ENCODE measurements around the gene FOXP2. TPM values are rescaled to one million over a fixed set of nuclear protein-coding genes. Genes with fewer than 3 reads are reported as not detected.

Gene FOXP2
- total RNA-seq, 1 donor from 2014 or later: 0.02 TPM

DNA sequence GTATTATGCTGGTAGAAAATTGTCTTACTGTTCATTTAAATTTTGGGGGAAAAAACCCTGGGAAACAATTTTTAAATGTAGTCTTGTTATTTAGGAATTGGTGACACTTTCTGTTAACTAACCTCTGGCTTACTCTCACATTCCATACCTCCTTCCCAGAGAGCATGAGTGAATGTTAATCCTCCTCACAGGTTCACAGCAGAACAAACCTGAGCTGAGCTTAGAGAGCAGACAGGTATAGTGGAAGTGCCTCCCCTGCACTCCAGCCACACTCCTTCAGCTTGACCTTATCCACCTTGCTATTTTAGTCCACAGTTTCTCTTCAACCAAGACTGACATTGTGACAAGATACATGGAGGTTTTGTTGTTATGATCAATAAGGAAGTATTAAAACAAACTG is 235.9 kb downstream of the FOXP2 start:
- H3K4me1 Mint-ChIP-seq: no peaks in the 10 kb centered on the region

DNA sequence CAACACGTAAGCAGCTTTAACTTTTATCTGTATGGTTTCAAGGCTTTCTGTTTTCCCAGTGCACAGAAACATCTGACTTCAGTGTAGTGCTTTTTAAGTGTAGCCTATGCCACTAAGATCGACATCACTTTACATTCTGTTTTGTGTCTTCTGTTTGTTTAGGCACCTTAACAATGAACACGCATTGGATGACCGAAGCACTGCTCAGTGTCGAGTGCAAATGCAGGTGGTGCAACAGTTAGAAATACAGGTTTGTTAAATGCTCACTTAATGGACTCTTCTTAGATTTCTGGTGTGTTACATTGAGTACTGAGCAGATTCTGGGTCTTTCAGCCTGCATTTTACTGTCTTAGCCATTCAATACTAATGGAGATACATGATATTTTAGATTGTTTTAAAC is 237.4 kb downstream of the FOXP2 start:
- Mint-ChIP-seq H3K4me1 (no peaks in the 10 kb centered on the region), H3K36me3 (ENCODE audit: low read depth) (no peaks in the 10 kb centered on the region), H3K27me3 (peaks cover 7% of the 10 kb centered on the region)

More for the DNA sequence above, 235.9 kb downstream of the FOXP2 start:
- no peak for DNase-seq
- Mint-ChIP-seq H3K27ac (no peak overlapping the region), H3K27me3 (peaks cover 5% of the 10 kb centered on the region), H3K9me3 (no peaks in the 10 kb centered on the region), H3K4me3 (no peak overlapping the region), H3K36me3 (ENCODE audit: low read depth) (no peaks in the 10 kb centered on the region)
- intact Hi-C loops (cut with micrococcal nuclease): no loop called here

DNA sequence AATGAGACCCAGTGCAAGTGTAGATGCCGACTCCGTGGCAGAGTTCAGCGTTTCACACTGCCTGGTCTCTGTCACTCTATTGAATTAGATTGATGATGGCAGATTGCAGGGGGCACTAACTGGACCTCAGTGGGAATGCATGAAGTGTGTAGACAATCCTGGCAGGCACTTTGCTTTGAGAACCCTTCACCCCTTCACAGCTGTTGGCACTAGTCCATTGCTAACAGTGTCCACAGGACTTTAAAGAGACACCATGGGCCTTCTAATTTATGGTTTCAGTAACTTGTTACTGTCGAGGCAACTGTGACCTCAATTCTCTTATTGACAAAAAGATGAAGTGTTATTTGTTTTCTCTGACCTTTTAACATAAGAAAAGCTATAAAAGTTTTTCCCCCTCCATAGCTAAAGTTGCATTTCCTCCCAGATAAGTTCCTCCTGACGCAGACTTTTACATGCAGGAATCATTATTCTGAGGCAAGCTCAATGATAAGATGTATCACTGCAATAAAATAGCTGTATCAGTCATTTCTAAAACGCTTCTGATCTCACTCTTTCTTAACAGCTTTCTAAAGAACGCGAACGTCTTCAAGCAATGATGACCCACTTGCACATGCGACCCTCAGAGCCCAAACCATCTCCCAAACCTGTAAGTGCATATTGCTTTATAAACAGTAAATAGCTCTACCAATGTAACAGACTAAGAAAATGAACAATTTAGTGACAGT is 238.9 kb downstream of the FOXP2 start:
- Mint-ChIP-seq H3K36me3 (ENCODE audit: low read depth) (no peaks in the 10 kb centered on the region), H3K4me1 (no peaks in the 10 kb centered on the region), H3K27ac (no peak overlapping the region), H3K27me3 (peaks cover 9% of the 10 kb centered on the region), H3K4me3 (no peak overlapping the region), H3K9me3 (no peaks in the 10 kb centered on the region)
- intact Hi-C loops (cut with micrococcal nuclease): no loop called here
- no peak for DNase-seq

More for the DNA sequence above, 237.4 kb downstream of the FOXP2 start:
- no peak for DNase-seq
- H3K4me3 Mint-ChIP-seq: no peak overlapping the region
- no peak overlapping the region for H3K27ac Mint-ChIP-seq
- intact Hi-C loops (cut with micrococcal nuclease): no loop called here
- H3K9me3 Mint-ChIP-seq: no peaks in the 10 kb centered on the region

DNA sequence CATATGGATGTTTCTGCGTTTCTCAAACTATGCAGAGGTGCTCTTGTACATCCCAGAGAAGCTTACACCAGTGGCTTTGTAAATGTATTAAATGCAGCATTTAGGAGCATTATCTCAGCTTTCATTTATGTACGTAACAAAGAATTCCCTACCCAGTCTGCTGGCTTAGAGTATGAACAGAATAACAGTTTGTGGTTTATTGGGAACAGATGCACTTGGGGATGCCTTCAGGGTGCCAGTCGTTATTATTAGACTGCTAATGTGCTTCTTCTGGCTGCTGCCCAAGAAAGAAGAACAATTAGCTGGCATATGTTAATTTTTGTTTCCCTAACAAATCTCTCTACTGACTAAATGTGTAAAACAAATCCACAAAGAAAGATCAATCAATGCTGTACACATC is 241.9 kb downstream of the FOXP2 start:
- no peak for DNase-seq
- intact Hi-C loops (cut with micrococcal nuclease): no loop called here
- H3K36me3 Mint-ChIP-seq (ENCODE audit: low read depth): no peaks in the 10 kb centered on the region
- peaks cover 8% of the 10 kb centered on the region for H3K27me3 Mint-ChIP-seq
- no peak overlapping the region for H3K27ac Mint-ChIP-seq
- no peak overlapping the region for H3K4me3 Mint-ChIP-seq
- H3K4me1 Mint-ChIP-seq: no peaks in the 10 kb centered on the region
- no peaks in the 10 kb centered on the region for H3K9me3 Mint-ChIP-seq

DNA sequence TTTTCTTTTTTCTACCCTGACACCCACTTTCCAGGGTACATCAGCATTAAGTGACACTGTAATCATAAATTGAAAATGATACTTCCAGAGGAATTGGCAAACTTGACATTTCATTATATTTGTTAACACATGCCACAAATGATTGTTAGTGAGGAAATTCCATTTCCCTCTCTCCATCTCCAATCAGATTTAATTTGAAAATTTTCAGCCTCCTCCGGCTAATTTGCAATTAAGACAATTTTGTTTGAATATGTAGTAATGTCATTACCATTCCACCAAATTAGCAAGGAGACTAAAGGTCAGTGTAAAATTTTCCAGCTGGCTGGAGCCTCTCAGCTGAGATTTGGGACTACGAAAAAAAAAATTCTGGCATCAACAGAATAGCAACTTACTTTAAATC is 242.7 kb downstream of the FOXP2 start:
- Mint-ChIP-seq H3K4me3 (no peak overlapping the region), H3K27ac (no peak overlapping the region), H3K4me1 (no peaks in the 10 kb centered on the region), H3K36me3 (ENCODE audit: low read depth) (no peaks in the 10 kb centered on the region), H3K9me3 (no peaks in the 10 kb centered on the region), H3K27me3 (peaks cover 5% of the 10 kb centered on the region)
- intact Hi-C loops (cut with micrococcal nuclease): no loop called here
- no peak for DNase-seq

DNA sequence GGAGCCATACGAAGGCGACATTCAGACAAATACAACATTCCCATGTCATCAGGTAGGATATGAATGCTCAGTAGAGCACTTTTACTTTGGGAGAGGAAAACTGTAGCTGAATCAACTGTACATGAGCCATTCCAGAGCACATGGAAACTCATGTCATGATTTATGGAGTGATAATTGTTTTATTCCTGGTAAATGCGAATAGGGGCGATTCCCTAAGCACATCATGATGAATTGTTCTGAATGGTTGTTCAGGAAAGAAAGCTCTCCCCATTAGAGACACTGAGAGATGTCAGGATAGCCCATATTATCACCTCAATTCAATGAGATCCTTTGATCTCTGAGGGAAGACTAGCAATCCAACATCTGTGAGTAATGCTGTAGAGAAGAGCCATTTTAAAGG is 243.6 kb downstream of the FOXP2 start:
- no peaks in the 10 kb centered on the region for H3K9me3 Mint-ChIP-seq
- no peak overlapping the region for H3K27ac Mint-ChIP-seq
- H3K4me1 Mint-ChIP-seq: no peaks in the 10 kb centered on the region
- intact Hi-C loops (cut with micrococcal nuclease): no loop called here
- peaks cover 4% of the 10 kb centered on the region for H3K27me3 Mint-ChIP-seq
- H3K4me3 Mint-ChIP-seq: no peak overlapping the region
- H3K36me3 Mint-ChIP-seq (ENCODE audit: low read depth): no peaks in the 10 kb centered on the region
- no peak for DNase-seq

DNA sequence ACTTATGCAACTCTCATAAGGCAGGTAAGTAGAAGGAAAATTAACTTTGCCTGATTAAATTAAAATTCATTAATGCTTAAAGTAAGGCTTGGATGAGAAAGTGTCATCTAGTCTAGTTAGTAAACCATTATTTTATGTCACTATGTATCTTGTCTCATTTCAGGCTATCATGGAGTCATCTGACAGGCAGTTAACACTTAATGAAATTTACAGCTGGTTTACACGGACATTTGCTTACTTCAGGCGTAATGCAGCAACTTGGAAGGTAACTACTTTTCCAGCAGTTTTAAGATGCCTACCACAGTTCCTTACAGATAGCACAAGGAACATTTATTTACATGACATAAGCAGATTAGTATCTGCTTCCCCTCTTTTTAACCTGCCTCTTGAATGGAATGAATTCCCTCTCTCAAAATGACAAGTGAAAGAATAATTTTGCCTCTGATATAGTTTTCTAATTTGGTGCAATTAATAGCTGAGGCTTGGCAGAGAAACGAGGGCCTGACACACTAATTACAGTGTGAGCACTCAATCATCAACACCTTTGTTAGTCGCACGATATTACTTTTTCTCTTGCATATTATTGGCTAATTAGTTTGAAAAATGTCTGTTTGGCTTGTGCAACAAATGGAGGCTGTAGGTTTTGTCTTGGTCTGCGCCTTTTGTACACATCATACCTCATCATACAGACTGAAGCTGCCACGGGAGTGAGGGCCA is 245.0 kb downstream of the FOXP2 start:
- Mint-ChIP-seq H3K9me3 (no peaks in the 10 kb centered on the region), H3K27ac (no peak overlapping the region), H3K27me3 (peaks cover 4% of the 10 kb centered on the region), H3K4me3 (no peak overlapping the region), H3K4me1 (no peaks in the 10 kb centered on the region), H3K36me3 (ENCODE audit: low read depth) (no peaks in the 10 kb centered on the region)
- intact Hi-C loops (cut with micrococcal nuclease): loop anchor here (10.0 kb wide), 1 partner anchor 575 kb away; no protein-coding TSS in a partner anchor
- no peak for DNase-seq

DNA sequence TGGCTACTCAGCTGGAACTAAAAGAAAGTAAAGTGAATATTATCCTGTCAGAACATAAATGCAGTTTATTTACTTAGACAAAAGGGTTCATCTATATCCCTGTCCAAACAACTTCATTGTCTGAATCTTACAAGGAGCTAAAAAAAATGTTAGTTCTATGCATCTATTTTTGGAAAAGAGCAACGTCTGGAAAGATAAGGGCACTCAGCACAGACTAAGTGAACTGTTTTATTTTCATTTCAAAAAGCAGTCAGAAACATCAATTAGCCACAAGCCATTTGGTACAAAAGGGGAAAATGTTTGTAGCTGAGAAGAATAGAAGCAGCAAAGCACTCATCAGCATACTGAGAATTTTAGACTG is 245.5 kb downstream of the FOXP2 start:
- no peaks in the 10 kb centered on the region for H3K9me3 Mint-ChIP-seq
- H3K27ac Mint-ChIP-seq: no peak overlapping the region
- no peak overlapping the region for H3K4me3 Mint-ChIP-seq
- H3K27me3 Mint-ChIP-seq: peaks cover 4% of the 10 kb centered on the region
- intact Hi-C loops (cut with micrococcal nuclease): loop anchor here (10.0 kb wide), 1 partner anchor 575 kb away; no protein-coding TSS in a partner anchor
- DNase-seq: no peak
- no peaks in the 10 kb centered on the region for H3K36me3 Mint-ChIP-seq (ENCODE audit: low read depth)
- no peaks in the 10 kb centered on the region for H3K4me1 Mint-ChIP-seq

DNA sequence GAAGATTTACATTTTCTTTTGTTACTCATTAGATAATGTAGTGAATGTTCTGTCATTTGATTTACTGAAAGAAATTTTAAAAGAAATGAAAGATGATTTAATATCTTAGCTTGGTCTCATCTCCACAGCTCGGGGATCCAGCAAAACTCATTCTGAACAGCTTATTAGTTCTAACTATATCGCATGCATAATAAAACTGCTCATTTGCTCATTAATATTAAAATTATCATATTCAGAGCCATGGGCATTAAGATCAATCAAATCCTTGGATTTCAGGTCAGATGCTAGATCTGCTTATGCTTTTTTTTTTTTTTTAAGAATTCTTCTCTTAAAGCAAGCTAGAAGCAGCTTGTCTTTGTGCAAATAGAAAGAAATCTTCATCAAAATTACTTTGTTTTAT is 246.1 kb downstream of the FOXP2 start:
- H3K4me1 Mint-ChIP-seq: no peaks in the 10 kb centered on the region
- DNase-seq: no peak
- intact Hi-C loops (cut with micrococcal nuclease): loop anchor here (10.0 kb wide), 1 partner anchor 576 kb away; no protein-coding TSS in a partner anchor
- H3K4me3 Mint-ChIP-seq: no peak overlapping the region
- H3K27me3 Mint-ChIP-seq: peaks cover 4% of the 10 kb centered on the region
- no peak overlapping the region for H3K27ac Mint-ChIP-seq
- no peaks in the 10 kb centered on the region for H3K36me3 Mint-ChIP-seq (ENCODE audit: low read depth)
- H3K9me3 Mint-ChIP-seq: no peaks in the 10 kb centered on the region

DNA sequence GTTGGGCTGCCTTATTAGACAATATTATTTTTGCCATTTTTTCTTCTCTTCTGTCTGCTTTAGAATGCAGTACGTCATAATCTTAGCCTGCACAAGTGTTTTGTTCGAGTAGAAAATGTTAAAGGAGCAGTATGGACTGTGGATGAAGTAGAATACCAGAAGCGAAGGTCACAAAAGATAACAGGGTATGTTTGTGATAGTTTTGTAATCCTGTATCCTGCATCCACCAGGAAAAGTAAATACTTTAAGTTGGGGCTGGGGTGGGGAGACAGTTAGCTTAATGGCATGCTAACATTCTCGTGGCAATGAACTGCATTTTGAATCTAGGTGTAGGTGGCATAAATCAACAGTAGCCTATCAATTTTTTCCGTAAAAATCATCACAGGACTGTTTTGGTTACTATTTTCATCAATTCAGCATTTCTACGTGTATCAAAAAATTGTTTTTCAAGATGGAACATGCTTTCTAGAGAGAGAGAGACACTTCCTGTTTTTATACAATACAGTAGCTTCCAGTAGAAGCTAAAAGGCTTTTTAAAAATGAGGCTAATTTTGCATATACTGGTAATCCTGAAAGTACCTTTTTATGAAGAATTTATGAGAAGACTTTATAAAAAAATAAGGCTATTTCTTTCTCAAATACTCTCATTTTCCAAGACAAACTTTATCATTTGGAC is 247.5 kb downstream of the FOXP2 start:
- intact Hi-C loops (cut with micrococcal nuclease): loop anchor here (10.0 kb wide), 1 partner anchor 577 kb away; no protein-coding TSS in a partner anchor
- H3K4me3 Mint-ChIP-seq: no peak overlapping the region
- no peak overlapping the region for H3K27ac Mint-ChIP-seq
- no peaks in the 10 kb centered on the region for H3K4me1 Mint-ChIP-seq
- DNase-seq: no peak
- H3K36me3 Mint-ChIP-seq (ENCODE audit: low read depth): no peaks in the 10 kb centered on the region
- no peaks in the 10 kb centered on the region for H3K9me3 Mint-ChIP-seq
- H3K27me3 Mint-ChIP-seq: peaks cover 2% of the 10 kb centered on the region

DNA sequence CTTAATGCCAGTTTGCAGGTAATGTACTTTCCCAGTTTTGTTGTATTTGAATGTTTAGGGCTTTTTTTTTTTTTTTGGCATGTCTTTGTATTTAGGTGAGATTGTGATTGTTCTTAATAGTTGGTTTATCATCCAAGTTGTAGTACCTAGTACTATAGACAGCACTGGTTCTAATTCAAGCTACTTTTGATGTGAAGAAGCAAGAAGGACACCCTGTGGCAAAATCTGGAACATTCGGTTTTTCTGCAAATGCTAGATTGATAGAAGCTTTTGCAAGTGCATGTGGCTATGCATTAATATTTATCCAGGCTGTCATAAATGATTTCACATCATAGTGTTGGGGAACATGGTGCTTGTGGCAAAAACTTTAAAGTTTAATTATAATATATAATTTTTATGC is 248.9 kb downstream of the FOXP2 start:
- Mint-ChIP-seq H3K27me3 (no peaks in the 10 kb centered on the region), H3K4me1 (no peaks in the 10 kb centered on the region), H3K9me3 (no peaks in the 10 kb centered on the region), H3K36me3 (ENCODE audit: low read depth) (no peaks in the 10 kb centered on the region), H3K4me3 (no peak overlapping the region), H3K27ac (no peak overlapping the region)
- no peak for DNase-seq
- intact Hi-C loops (cut with micrococcal nuclease): loop anchor here (10.0 kb wide), 1 partner anchor 579 kb away; no protein-coding TSS in a partner anchor

DNA sequence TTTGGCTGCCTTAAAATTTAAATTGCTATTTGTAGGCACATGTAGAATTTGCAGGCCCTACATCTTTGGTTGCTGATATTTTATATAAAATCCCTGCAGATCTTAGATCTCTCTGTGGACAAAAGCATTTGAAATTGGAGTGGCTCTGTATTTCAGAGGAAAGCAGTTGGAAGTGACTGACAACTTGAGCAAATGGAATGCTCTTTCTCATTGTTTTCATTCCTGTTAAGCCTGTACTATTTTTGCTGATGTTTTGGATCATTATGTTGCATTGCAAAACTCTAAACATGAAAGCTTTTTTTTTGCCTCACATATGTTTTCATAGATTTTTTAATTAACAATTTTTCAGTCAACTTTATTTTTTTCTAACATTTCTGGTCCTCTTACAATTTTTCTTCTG is 256.1 kb downstream of the FOXP2 start:
- intact Hi-C loops (cut with micrococcal nuclease): no loop called here
- H3K4me1 Mint-ChIP-seq: no peaks in the 10 kb centered on the region
- H3K4me3 Mint-ChIP-seq: no peak overlapping the region
- H3K36me3 Mint-ChIP-seq (ENCODE audit: low read depth): no peaks in the 10 kb centered on the region
- no peak for DNase-seq
- H3K27me3 Mint-ChIP-seq: no peaks in the 10 kb centered on the region
- no peaks in the 10 kb centered on the region for H3K9me3 Mint-ChIP-seq
- H3K27ac Mint-ChIP-seq: no peak overlapping the region

DNA sequence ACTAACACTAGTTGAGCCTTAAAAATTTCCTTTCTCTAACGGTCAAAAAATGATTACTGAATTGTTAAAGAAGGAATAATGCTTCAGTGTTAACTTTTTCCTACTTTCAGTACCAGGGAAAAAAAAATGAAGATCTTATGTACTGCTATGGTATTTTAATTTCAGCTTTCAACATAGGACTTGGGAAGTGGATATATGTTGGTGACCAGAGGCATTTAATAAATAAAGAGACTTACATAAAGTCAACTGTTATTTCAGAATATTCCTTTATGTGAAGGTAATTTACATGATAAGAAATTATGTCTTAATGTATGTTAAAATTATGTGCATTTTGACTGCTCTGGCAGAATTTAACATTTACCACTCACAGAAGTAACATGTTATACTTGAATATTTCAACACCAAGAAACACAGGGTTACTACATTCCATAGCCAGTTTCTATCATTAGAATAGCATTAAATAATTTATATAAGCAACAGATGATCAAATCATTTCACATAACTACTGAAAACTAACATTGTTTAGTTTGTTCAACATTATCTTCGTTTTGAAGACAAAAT is 257.0 kb downstream of the FOXP2 start:
- DNase-seq: no peak
- H3K4me3 Mint-ChIP-seq: no peak overlapping the region
- H3K27ac Mint-ChIP-seq: no peak overlapping the region
- H3K9me3 Mint-ChIP-seq: no peaks in the 10 kb centered on the region
- H3K36me3 Mint-ChIP-seq (ENCODE audit: low read depth): no peaks in the 10 kb centered on the region
- H3K27me3 Mint-ChIP-seq: no peaks in the 10 kb centered on the region
- intact Hi-C loops (cut with micrococcal nuclease): no loop called here
- no peaks in the 10 kb centered on the region for H3K4me1 Mint-ChIP-seq

DNA sequence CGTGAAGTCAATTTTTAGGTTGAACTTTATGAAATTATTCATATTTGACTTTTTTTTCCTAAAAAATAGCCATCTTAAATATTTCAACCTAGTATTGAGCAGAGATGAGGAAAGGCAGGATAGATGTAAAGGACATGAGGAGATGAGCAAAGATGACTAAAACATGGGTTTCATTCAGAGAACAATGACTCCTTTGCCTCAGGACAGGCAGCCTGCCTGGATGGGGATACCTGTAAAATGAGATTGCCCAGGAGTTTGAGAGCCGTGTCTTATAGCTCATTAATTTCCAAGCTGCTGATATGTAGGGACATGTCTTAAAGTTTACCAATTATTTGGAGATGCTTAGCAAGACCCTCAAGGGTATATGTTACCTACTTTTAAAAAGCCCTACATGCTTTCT is 263.5 kb downstream of the FOXP2 start:
- H3K4me3 Mint-ChIP-seq: no peak overlapping the region
- H3K9me3 Mint-ChIP-seq: no peaks in the 10 kb centered on the region
- no peaks in the 10 kb centered on the region for H3K27me3 Mint-ChIP-seq
- intact Hi-C loops (cut with micrococcal nuclease): no loop called here
- H3K36me3 Mint-ChIP-seq (ENCODE audit: low read depth): no peaks in the 10 kb centered on the region
- no peaks in the 10 kb centered on the region for H3K4me1 Mint-ChIP-seq
- H3K27ac Mint-ChIP-seq: no peak overlapping the region
- no peak for DNase-seq
